K562 (cell line): Measurements from ENCODE around the gene NDUFV2. TPM values are rescaled to one million over a fixed set of nuclear protein-coding genes. Genes with fewer than 3 reads are reported as not detected.
A peak's percentile ranks its signal among the peaks of the same experiment; 100 is the strongest.

Source experiments
- BHLHE40 ChIP-seq: IDR thresholded peaks from 2 replicates; pipeline ENCODE4 v1.6.1; 2011; ENCODE audit warnings: low read length, improper control_type of control experiment
- ELF1 ChIP-seq: fragments of 200-800 bp; sonication (Bioruptor generic); IDR thresholded peaks from 2 replicates; pipeline ENCODE4 v1.6.1; 2016; ENCODE audit warnings: missing genetic modification characterization, missing compliant biosample characterization
- FOXJ3 ChIP-seq: sonication (generic); formaldehyde crosslinking; IDR thresholded peaks from 2 replicates; pipeline ENCODE4 v1.4.0; 2020; ENCODE audit warnings: mild to moderate bottlenecking, missing genetic modification reagents
- HINFP ChIP-seq: fragments of 450-650 bp; conservative IDR thresholded peaks from 2 replicates; pipeline ENCODE4 v1.6.1; 2016; ENCODE audit warnings: missing genetic modification characterization, low read depth, mild to moderate bottlenecking, control low read depth, missing compliant biosample characterization
- HOXB6 ChIP-seq: fragments of 250-450 bp; sonication (Bioruptor Pico); IDR thresholded peaks from 2 replicates; pipeline ENCODE4 v1.5.1; 2022; ENCODE audit warnings: mild to moderate bottlenecking, borderline replicate concordance
- KLF1 ChIP-seq: fragments of 450-650 bp; IDR thresholded peaks from 2 replicates; pipeline ENCODE4 v1.6.1; 2016; ENCODE audit warnings: missing genetic modification characterization, missing compliant biosample characterization
- MCM5 ChIP-seq: fragments of 450-650 bp; IDR thresholded peaks from 2 replicates; pipeline ENCODE4 v1.6.1; 2016; ENCODE audit warnings: low read depth
- NCOA6 ChIP-seq: fragments of 450-650 bp; IDR thresholded peaks from 2 replicates; pipeline ENCODE4 v1.6.1; 2017; ENCODE audit warnings: mild to moderate bottlenecking
- NFRKB ChIP-seq: fragments of 450-650 bp; IDR thresholded peaks from 2 replicates; pipeline ENCODE4 v1.6.1; 2016; ENCODE audit warnings: low read depth
- PHB ChIP-seq: fragments of 250-450 bp; sonication (Bioruptor Pico); IDR thresholded peaks from 2 replicates; pipeline ENCODE4 v1.5.0; 2021
- SIN3A ChIP-seq, 2 experiments: fragments of 150-350 bp in 1 of 2; IDR thresholded peaks; 2 replicates each; pipeline ENCODE4 v1.6.1; 2011 to 2016; ENCODE audit warnings: borderline replicate concordance in 2 of 2, low read depth in 2 of 2, low read length in 2 of 2, mild to moderate bottlenecking in 2 of 2, moderate library complexity in 2 of 2; ENCODE audit not compliant: control insufficient read depth in 1 of 2
- SMAD1 ChIP-seq: fragments of 150-350 bp; IDR thresholded peaks from 2 replicates; pipeline ENCODE4 v1.6.1; 2014; ENCODE audit warnings: low read length, low read depth; ENCODE audit not compliant: partially characterized antibody
- TAF15 ChIP-seq: fragments of 200-400 bp; formaldehyde crosslinking; IDR thresholded peaks from 2 replicates; pipeline ENCODE4 v1.6.1; 2017; ENCODE audit warnings: mild to moderate bottlenecking, low read depth, low read length, moderate library complexity
- THAP12 ChIP-seq: fragments of 250-450 bp; sonication (Bioruptor Pico); IDR thresholded peaks from 2 replicates; pipeline ENCODE4 v1.9.0; 2021; ENCODE audit warnings: mild to moderate bottlenecking, inconsistent platforms
- ZNF408 ChIP-seq: fragments of 250-450 bp; sonication (Bioruptor Pico); IDR thresholded peaks from 2 replicates; pipeline ENCODE4 v1.4.0; 2020; ENCODE audit warnings: low read depth, mild to moderate bottlenecking, moderate library complexity
- polyA plus RNA-seq, 8 experiments: library from polyadenylated mRNA; depleted of rRNA in 4 of 8; stranded (reverse) in 5 of 8; unstranded in 3 of 8; fragments of >200 nt; fragmentation: Nextera tagmentation in 2 of 8; fragmentation: Illumina TruSeq in 1 of 8; extraction: Ambion mirVana in 2 of 8; extraction: Trizol in 1 of 8; gene quantifications; 2 replicates each; pipeline versions ENCODE4 v1.2.1 to v1.2.3, GENCODE V29; 2011 to 2014; ENCODE audit warnings: inconsistent platforms in 1 of 8, missing spikeins in 1 of 8
- total RNA-seq, 7 experiments: library from RNA; depleted of rRNA in 6 of 7; stranded (reverse); fragments of >200 nt in 6 of 7; fragmentation: Illumina TruSeq in 2 of 7; extraction: Trizol in 2 of 7; gene quantifications; 2 replicates each; pipeline versions ENCODE4 v1.2.1 to v1.2.3, GENCODE V29; 2011 to 2021; ENCODE audit warnings: low replicate concordance in 1 of 7
- TF ChIP-seq, protein P1 (sequence below): fragments of 250-450 bp; sonication (Bioruptor Pico); IDR thresholded peaks from 2 replicates; pipeline ENCODE4 v1.4.0; 2020; ENCODE audit warnings: mild to moderate bottlenecking
- TF ChIP-seq, protein P2 (sequence below): sonication (generic); formaldehyde crosslinking; IDR thresholded peaks from 2 replicates; pipeline ENCODE4 v1.8.1; 2023; ENCODE audit warnings: missing genetic modification reagents, mild to moderate bottlenecking, borderline replicate concordance

NDUFV2 gene
- total and polyA plus RNA-seq, 9 of the 15 experiments (the other 6 are each of a cell fraction or from before 2014, with no cell fraction given): 213 to 550 (median 384) TPM

- TF ChIP-seq THAP12 (CRISPR knock-in tag): peak; percentile 96
- TF ChIP-seq NFRKB: peak; percentile 86
- peak; percentile 73 for TF ChIP-seq SMAD1
- TF ChIP-seq FOXJ3 (CRISPR knock-in tag): no peak
- TF ChIP-seq SIN3A (IDR thresholded peaks at IDR 0.05; ENCODE audit: borderline replicate concordance in 2 of 2, control insufficient read depth in 1 of 2, low read depth in 2 of 2, low read length in 2 of 2): peak; percentile 7 to 32; a peak in 2 of 4 replicates
- no peak for TF ChIP-seq ZNF408
- no peak for TF ChIP-seq MCM5
- no peak for TF ChIP-seq ELF1 (tag)
- TF ChIP-seq TAF15: no peak
- no peak for TF ChIP-seq KLF1 (tag)
- no peak for TF ChIP-seq HOXB6
- peak; percentile 71 for TF ChIP-seq BHLHE40
- TF ChIP-seq PHB: peak; percentile 75; the same call in 1 of the 2 replicates
- TF ChIP-seq, protein P1, sequence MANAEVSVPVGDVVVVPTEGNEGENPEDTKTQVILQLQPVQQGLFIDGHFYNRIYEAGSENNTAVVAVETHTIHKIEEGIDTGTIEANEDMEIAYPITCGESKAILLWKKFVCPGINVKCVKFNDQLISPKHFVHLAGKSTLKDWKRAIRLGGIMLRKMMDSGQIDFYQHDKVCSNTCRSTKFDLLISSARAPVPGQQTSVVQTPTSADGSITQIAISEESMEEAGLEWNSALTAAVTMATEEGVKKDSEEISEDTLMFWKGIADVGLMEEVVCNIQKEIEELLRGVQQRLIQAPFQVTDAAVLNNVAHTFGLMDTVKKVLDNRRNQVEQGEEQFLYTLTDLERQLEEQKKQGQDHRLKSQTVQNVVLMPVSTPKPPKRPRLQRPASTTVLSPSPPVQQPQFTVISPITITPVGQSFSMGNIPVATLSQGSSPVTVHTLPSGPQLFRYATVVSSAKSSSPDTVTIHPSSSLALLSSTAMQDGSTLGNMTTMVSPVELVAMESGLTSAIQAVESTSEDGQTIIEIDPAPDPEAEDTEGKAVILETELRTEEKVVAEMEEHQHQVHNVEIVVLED (CRISPR knock-in tag): peak; percentile 98
- no peak for TF ChIP-seq HINFP
- TF ChIP-seq NCOA6: peak; percentile 82
- TF ChIP-seq, protein P2, sequence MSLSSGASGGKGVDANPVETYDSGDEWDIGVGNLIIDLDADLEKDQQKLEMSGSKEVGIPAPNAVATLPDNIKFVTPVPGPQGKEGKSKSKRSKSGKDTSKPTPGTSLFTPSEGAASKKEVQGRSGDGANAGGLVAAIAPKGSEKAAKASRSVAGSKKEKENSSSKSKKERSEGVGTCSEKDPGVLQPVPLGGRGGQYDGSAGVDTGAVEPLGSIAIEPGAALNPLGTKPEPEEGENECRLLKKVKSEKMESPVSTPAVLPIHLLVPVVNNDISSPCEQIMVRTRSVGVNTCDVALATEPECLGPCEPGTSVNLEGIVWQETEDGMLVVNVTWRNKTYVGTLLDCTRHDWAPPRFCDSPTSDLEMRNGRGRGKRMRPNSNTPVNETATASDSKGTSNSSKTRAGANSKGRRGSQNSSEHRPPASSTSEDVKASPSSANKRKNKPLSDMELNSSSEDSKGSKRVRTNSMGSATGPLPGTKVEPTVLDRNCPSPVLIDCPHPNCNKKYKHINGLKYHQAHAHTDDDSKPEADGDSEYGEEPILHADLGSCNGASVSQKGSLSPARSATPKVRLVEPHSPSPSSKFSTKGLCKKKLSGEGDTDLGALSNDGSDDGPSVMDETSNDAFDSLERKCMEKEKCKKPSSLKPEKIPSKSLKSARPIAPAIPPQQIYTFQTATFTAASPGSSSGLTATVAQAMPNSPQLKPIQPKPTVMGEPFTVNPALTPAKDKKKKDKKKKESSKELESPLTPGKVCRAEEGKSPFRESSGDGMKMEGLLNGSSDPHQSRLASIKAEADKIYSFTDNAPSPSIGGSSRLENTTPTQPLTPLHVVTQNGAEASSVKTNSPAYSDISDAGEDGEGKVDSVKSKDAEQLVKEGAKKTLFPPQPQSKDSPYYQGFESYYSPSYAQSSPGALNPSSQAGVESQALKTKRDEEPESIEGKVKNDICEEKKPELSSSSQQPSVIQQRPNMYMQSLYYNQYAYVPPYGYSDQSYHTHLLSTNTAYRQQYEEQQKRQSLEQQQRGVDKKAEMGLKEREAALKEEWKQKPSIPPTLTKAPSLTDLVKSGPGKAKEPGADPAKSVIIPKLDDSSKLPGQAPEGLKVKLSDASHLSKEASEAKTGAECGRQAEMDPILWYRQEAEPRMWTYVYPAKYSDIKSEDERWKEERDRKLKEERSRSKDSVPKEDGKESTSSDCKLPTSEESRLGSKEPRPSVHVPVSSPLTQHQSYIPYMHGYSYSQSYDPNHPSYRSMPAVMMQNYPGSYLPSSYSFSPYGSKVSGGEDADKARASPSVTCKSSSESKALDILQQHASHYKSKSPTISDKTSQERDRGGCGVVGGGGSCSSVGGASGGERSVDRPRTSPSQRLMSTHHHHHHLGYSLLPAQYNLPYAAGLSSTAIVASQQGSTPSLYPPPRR: no peak
Observed at GRCh38 chr18:9102508-9103375, at the start of gene NDUFV2 (continued).
